Stomach smooth muscle (tissue), 2 donors: ENCODE results near the gene LRWD1.
A peak's percentile ranks its signal among the peaks of the same experiment; 100 is the strongest.

Experiments used
- H3K27ac ChIP-seq: one replicate; pipeline ENCODE4 v1.7.0; 2013; ENCODE audit warnings: mild to moderate bottlenecking, low read length, inconsistent platforms
- H3K27me3 ChIP-seq, 2 donors: one replicate each; pipeline ENCODE4 v1.7.0; 2013; ENCODE audit warnings: low read length in 2 of 2; ENCODE audit not compliant: insufficient read depth in 2 of 2, control insufficient read depth in 1 of 2
- H3K36me3 ChIP-seq, 2 donors: one replicate each; pipeline ENCODE4 v1.7.0; 2013; ENCODE audit warnings: low read length in 2 of 2; ENCODE audit not compliant: control insufficient read depth in 2 of 2, insufficient read depth in 2 of 2
- H3K4me1 ChIP-seq: one replicate; pipeline ENCODE4 v1.7.0; 2013; ENCODE audit warnings: low read length; ENCODE audit not compliant: control insufficient read depth, insufficient read depth
- H3K4me3 ChIP-seq, 2 donors: one replicate each; pipeline ENCODE4 v1.7.0; 2013; ENCODE audit warnings: low read length in 2 of 2
- H3K9ac ChIP-seq, 2 donors: one replicate each; pipeline ENCODE4 v1.7.0; 2013; ENCODE audit warnings: low read length in 2 of 2, mild to moderate bottlenecking in 1 of 2
- H3K9me3 ChIP-seq, 2 donors: one replicate each; pipeline ENCODE4 v1.7.0; 2013; ENCODE audit warnings: low read length in 2 of 2; ENCODE audit not compliant: control insufficient read depth in 2 of 2
- donor health status: healthy.
- donor health status: Pancreatic carcinoma.

Gene LRWD1

DNA sequence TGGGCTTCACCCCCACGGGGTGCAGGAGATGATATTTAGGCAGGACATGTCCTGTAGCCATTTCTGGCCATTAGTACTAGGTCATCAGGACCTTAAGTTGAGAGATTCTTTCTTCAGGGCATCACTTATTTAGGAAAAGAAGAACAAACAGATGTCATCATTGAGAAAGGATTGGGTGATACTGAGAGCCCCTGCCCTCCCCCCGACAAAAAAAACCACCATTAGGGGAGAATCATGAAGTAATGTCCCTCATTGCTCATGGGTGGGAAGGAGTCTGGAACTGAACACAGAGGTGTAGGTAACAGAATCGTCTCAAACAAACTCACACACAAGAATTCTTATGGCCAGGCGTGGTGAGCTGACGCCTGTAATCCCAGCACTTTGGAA lies 37.8 kb upstream of the LRWD1 start:
- Histone ChIP-seq H3K27me3 (no peaks in the 10 kb centered on the region), H3K36me3 (peaks cover 5 to 13% of the 10 kb centered on the region in 2 donors), H3K4me1 (no peaks in the 10 kb centered on the region), H3K9me3 (no peaks in the 10 kb centered on the region), H3K9ac (no peak overlapping the region), H3K27ac (peak overlapping the region; percentile 18), H3K4me3 (no peak overlapping the region)

DNA sequence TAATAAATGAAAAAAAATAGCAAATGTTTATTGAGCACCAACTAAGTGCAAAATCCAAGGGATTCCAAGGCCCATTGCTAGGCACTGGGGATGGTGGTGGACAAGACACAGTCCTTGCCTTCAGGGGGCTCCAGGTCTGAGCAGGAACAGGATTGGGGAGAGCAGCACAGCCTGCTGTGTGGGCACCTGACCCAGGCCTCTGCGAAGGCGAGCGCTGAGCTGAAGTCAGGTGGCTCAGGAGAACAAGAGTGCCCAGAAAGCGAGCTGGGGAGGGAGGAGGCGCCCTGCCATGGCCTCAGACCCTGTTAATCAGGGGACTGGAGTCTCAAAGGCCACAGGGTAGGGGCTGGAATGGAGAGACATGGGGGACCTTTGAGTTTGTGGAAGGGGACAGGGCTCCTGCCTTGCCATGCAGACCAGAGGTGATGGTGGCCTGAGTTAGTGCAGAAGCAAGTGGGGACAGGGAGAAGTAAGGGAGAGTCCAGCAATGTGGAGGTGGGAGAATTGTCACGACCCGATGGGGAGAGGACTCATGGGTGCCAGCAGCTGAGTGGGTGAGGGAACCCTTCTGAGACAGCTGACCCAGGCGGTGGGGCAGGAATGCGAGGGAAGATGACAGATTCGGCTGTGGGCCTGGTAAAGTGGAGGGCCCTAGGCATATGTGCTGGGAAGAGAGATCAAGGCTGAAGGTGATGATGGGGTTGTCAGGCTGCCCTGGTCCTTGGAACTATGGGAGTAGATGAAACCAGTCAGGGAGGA lies 35.5 kb upstream of the LRWD1 start:
- Histone ChIP-seq H3K9ac (no peak overlapping the region), H3K4me1 (peaks cover 10% of the 10 kb centered on the region), H3K4me3 (no peak overlapping the region), H3K27me3 (no peaks in the 10 kb centered on the region), H3K9me3 (no peaks in the 10 kb centered on the region), H3K36me3 (peaks cover 5 to 13% of the 10 kb centered on the region in 2 donors), H3K27ac (no peak overlapping the region)

DNA sequence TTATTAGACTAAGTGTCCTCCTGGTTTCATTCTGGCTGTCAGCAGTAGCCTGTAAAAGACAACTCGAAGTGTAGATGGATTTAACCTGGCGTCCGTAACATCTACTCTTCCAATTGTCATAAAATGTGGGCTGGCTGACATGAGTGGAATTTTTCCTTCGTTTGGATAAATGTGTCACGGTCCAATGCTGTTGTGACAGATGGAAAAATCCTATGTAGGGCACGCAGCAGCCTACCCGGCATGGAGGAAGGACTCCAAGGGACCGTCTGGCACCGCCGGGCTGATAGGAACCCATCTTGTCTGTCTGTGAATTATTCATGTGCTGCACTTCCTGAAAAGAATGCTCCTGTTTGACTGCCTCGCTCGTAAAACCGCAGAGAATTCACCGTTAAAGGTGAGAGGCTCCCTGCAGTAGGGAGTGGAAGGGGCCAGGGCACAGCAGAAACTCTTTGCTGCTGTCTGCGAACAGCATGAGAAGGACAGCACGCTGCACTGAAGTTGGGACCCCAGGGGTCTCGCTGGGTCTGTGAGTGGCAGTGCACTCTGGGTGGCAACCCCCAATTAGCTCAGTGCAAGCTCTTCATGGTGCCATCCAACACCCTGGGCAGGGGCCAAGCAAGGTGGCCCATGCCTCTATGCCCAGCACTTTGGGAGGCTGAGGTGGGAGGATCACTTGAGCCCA lies 33.0 kb upstream of the LRWD1 start:
- Histone ChIP-seq H3K9me3 (no peaks in the 10 kb centered on the region), H3K36me3 (peaks cover 0 to 1% of the 10 kb centered on the region in 2 donors), H3K9ac (no peak overlapping the region), H3K27ac (no peak overlapping the region), H3K27me3 (no peaks in the 10 kb centered on the region), H3K4me3 (no peak overlapping the region), H3K4me1 (peaks cover 12% of the 10 kb centered on the region)

DNA sequence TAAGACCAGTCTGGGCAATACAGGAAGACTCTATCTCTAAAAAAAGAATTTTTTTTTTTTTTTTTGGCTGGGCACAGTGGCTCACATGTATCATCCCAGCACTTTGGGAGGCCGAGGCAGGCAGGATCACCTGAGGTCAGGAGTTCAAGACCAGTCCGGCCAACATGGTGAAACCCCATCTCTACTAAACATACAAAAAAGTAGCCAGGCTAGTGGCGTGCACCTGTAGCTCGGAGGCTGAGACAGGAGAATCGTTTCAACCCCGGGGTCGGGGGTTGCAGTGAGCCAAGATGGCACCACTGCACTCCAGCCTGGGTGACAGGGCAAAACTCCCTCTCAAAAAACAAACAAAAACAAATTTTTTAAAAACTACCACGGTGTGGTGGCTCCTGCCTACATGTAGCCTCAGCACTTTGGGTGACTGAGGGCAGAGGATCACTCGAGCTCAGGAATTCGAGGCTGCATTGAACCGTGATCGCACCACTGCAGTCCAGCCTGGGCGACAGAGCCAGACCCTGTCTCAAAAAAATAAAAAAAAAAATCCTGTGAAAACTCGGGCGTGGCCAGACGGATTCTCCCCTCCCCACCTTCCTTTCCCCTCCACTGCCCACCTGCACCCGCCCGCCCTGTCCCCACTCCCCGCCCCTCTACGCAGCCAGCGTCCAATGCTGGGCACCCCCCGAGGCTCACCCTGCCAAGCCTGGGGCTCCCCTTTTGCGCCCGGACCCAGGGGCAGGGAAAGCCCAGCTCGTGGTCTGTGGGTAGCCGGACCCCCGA lies 32.2 kb upstream of the LRWD1 start:
- no peaks in the 10 kb centered on the region for H3K27me3 ChIP-seq
- no peaks in the 10 kb centered on the region for H3K9me3 ChIP-seq
- no peaks in the 10 kb centered on the region for H3K36me3 ChIP-seq
- H3K27ac ChIP-seq, result no peak overlapping the region
- H3K4me3 ChIP-seq, result peak overlapping the region; percentile 49 to 74
- H3K4me1 ChIP-seq, result peaks cover 12% of the 10 kb centered on the region
- peak overlapping the region in 1 of 2 donors; percentile 42 for H3K9ac ChIP-seq

DNA sequence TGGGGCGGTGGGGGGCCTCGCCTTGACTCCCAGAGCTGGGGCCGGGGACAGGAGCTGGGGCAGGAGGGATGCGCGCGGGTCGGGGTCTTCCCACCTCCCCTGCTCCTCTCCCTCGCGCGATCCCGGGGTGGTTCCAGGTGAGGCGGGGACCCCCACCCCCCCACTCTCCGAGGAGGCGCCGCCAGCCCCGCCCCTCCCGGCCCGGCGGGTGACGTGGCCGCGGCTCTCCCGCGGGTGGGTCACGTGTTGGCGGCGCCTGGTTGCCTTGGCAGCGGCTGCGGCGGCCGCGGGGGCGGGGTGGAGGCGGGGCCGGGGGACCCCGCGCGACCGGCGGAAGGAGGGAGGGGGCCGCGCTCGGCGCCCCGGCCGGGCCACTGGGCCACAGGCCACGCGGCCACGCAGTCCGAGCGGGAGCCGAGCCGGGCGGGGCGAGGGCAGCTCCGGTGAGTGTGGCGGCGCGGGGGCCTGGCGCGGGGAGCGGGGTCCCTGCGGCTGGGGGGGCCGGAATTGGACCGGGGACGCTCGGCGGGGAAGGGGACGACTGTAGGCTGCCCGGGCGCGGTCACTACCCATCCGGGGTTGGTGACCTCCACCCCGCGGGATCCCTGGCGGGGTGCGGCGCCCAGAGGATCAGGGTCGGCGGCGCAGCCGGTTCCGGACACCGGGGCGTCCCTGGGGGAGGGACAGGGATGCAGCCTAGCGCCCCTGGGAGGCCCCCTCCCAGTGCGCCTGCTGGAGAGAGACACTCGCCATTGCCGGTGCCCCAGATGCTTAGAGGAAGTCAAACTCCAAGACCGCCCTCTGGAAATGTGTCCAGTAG lies 31.4 kb upstream of the LRWD1 start, which contains the start of gene ORAI2:
Gene ORAI2 (plus strand): TSS at position 357 of the 820 bp plus-strand sequence. CDS start 5,382 bp downstream, outside the sequence.
- Histone ChIP-seq H3K27ac (no peak within 1 kb of the TSS), H3K9me3 (no peaks in the 10 kb centered on the region), H3K9ac (peak within 1 kb of the TSS; percentile 51 to 69), H3K4me3 (peak within 1 kb of the TSS; percentile 64 to 74), H3K4me1 (peaks cover 12% of the 10 kb centered on the region), H3K36me3 (no peaks in the 10 kb centered on the region), H3K27me3 (no peaks in the 10 kb centered on the region)

DNA sequence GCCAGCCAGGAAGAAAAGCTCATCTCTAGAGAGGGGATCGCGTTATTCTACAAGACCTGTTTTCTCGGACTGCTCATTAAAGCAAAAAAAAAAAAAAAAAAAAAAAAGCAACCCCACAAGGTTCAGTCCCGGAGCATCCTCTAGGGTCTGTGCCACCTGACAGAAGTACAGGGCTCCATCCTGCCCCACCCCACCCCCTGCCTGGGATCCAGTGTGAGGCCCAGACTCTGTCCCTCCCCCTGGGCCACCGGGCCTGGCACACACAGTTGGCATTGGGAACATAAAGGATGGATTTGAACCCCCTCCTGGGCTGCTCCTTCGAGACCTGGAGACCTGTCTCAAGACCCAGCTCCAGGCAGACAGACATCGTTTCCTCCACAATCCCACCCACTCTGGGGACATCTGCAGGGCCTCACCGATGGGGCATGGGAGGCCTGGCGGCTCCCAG lies 30.7 kb upstream of the LRWD1 start:
- H3K4me3 ChIP-seq, result peak overlapping the region; percentile 64 to 74
- H3K36me3 ChIP-seq, result no peaks in the 10 kb centered on the region
- H3K9ac ChIP-seq, result peak overlapping the region; percentile 51 to 69
- H3K27ac ChIP-seq, result no peak overlapping the region
- H3K9me3 ChIP-seq, result no peaks in the 10 kb centered on the region
- H3K27me3 ChIP-seq, result no peaks in the 10 kb centered on the region
- H3K4me1 ChIP-seq, result peaks cover 12% of the 10 kb centered on the region

DNA sequence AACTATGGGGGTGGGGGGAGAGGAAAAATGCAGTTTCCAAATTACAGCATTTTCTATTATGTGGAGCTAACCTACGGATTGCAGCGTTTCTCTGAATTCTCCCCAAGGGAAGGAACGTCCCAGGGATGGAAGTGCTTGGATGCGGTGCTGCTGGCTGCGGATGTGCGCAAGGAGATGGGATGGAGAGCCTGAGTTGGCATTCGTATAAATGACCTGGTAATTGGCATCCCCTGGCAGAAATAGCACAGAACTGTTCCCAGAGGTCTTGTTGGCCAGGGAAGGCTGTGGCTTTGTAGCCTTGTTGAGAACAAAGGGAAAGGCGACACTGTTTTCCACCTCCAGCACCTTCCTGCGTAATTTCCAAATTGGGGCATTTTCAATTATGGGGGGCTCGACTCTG lies 28.7 kb upstream of the LRWD1 start:
- Histone ChIP-seq H3K27me3 (no peaks in the 10 kb centered on the region), H3K4me3 (no peak overlapping the region), H3K27ac (no peak overlapping the region), H3K9ac (no peak overlapping the region), H3K9me3 (no peaks in the 10 kb centered on the region), H3K4me1 (peaks cover 12% of the 10 kb centered on the region), H3K36me3 (no peaks in the 10 kb centered on the region)

DNA sequence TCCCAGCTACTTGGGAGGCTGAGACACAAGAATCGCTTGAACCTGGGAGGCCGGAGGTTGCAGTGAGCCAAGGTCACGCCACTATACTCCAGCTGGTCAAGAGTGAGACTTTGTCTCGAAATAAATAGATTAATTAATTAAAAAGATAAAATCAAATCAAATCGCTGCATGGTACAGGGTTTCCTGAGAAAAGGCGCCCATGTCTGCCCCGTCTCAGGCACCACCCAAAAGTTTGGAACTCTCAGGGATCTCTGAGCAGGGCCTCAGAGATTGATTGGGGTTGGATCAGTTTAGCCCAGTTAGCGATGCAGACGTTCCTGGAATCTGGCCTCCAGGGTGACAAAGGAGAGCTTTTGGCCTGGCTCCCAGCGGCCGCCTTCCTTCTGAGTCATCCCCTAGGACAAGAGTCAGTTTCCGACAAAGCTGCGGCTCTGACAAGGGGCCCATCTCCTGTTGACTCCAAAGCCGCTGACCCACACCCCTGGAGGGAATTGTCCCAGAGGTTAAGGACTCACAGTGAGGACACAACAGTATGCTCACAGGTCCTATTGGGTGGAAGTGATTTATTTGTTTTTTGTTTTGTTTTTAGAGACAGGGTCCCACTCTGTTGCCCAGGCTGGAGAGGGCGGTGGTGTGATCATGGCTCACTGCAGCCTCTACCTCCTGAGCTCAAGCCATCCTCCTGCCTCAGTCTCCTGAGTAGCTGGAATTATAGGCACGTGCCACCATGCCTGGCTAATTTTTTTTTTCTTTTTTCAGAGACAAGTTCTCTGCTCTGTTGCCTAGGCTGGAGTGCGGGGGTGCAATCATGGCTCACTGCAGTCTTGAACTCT lies 24.6 kb upstream of the LRWD1 start:
- H3K4me1 ChIP-seq, result no peaks in the 10 kb centered on the region
- no peak overlapping the region for H3K9ac ChIP-seq
- H3K36me3 ChIP-seq, result no peaks in the 10 kb centered on the region
- H3K9me3 ChIP-seq, result no peaks in the 10 kb centered on the region
- H3K27ac ChIP-seq, result no peak overlapping the region
- H3K27me3 ChIP-seq, result no peaks in the 10 kb centered on the region
- H3K4me3 ChIP-seq, result no peak overlapping the region

DNA sequence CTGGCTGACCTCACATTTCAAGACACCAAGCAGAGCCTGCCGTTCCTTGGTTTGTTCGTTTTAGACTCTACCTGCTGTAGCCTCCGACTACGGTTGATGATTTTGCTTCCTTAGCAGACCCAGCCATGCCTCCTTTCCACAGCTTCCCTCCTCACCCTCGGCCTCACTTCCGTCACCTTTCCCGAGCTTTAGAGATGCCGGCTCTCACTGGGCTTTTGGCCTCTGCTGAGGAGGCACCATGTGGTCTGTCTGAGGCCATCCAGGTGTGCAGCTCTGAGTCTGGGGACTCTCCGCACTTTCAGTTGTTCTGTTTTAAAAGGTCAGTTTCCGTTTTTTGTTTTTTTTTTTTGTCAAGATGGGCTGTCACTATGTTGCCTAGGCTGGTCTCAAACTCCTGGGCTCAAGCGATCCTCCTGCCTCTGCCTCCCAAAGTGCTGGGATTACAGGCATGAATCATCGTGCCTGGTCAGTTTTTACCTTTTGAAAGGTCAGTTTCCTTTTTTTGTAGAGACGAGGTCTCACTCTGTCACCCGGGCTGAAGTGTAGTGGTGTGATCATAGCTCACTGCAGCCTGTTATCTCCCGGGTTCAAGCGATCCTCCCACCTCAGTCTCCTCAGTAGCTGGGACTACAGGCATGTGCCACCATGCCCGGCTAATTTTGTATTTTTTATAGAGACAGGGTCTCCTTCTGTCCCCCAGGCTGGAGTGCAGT lies 19.7 kb upstream of the LRWD1 start:
- H3K36me3 ChIP-seq, result no peaks in the 10 kb centered on the region
- H3K4me1 ChIP-seq, result no peaks in the 10 kb centered on the region
- no peaks in the 10 kb centered on the region for H3K9me3 ChIP-seq
- H3K27ac ChIP-seq, result no peak overlapping the region
- no peak overlapping the region for H3K9ac ChIP-seq
- no peaks in the 10 kb centered on the region for H3K27me3 ChIP-seq
- H3K4me3 ChIP-seq, result no peak overlapping the region
